Glutamatergic neuron (in vitro differentiated cells): ENCODE data around the gene SRRM3. TPM values are rescaled to one million over a fixed set of nuclear protein-coding genes. Genes with fewer than 3 reads are reported as not detected.

Source experiments
- DNase-seq: peaks from one replicate; pipeline ENCODE4 v3.0.0; 2022
- H3K27ac Mint-ChIP-seq: one replicate; pipeline ENCODE4 v1.8.0; 2020; ENCODE audit warnings: mild to moderate bottlenecking, mixed read lengths, inconsistent platforms; ENCODE audit not compliant: unreplicated experiment
- H3K27me3 Mint-ChIP-seq: one replicate; pipeline ENCODE4 v1.8.0; 2020; ENCODE audit warnings: mild to moderate bottlenecking, moderate library complexity, mixed read lengths, inconsistent platforms; ENCODE audit not compliant: unreplicated experiment
- H3K36me3 Mint-ChIP-seq: one replicate; pipeline ENCODE4 v1.8.0; 2020; ENCODE audit warnings: mild to moderate bottlenecking, mixed read lengths, inconsistent platforms; ENCODE audit not compliant: unreplicated experiment
- H3K4me1 Mint-ChIP-seq: one replicate; pipeline ENCODE4 v1.8.0; 2020; ENCODE audit warnings: mild to moderate bottlenecking, low read depth, mixed read lengths, inconsistent platforms; ENCODE audit not compliant: unreplicated experiment
- H3K4me3 Mint-ChIP-seq: one replicate; pipeline ENCODE4 v1.8.0; 2020; ENCODE audit warnings: mild to moderate bottlenecking, mixed read lengths, inconsistent platforms; ENCODE audit not compliant: unreplicated experiment
- H3K9me3 Mint-ChIP-seq: one replicate; pipeline ENCODE4 v1.8.0; 2020; ENCODE audit warnings: mild to moderate bottlenecking, moderate library complexity, mixed read lengths, inconsistent platforms; ENCODE audit not compliant: unreplicated experiment
- total RNA-seq: library from RNA; stranded (reverse); fragmentation: NEBNext Ultra II Directional; extraction: Animal tissue kit (Norgen Biotek cat#: 25700); gene quantifications from one replicate; pipeline ENCODE4 v1.2.1, GENCODE V29; 2021; ENCODE audit not compliant: unreplicated experiment
- TF ChIP-seq, protein P1 (sequence below): fragments of 200-600 bp; sonication (generic); IDR thresholded peaks from one replicate; pipeline ENCODE4 v1.5.0; 2021; ENCODE audit not compliant: partially characterized antibody, unreplicated experiment

Gene SRRM3
- total RNA-seq, 1 donor from 2014 or later, result 154 TPM

DNA sequence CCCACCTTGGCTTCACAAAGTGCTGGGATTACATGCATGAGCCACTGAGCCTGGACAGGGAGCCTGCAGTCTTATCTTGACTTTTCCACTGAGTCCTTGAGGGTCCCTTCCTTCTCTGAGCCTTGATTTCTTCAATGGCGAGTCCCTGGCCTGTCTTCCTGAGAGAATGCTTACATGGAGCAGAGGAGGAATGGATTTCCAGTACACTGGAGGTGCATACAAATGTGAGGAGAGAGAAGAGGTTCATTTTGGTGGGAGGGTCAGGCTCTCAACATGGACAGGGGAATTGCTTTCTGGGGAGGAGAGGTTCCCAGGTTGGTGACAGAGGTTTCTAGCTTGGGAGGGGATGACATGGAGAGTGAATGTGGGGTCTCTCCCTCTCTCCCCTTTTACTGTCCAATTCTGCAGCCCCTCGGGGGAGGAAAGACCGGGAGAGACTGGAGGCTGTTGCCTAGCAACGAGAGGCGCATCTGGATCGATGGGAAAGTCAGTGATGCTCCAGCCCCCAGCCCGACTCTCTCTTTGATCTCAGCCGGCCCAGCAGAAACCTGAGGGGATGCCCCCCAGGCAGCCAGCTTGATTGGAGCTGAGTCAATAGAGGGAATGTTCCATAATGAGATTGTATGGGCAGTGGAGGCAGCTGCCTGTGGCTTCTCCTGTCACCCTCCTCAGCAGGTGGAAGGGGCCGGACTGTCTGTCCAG lies 14.8 kb downstream of the SRRM3 start:
- Mint-ChIP-seq H3K4me1 (peaks cover 39% of the 10 kb centered on the region), H3K36me3 (no peaks in the 10 kb centered on the region), H3K27ac (peak overlapping the region; percentile 73), H3K27me3 (peaks cover 7% of the 10 kb centered on the region), H3K4me3 (peak overlapping the region; percentile 66), H3K9me3 (peaks cover 5% of the 10 kb centered on the region)
- TF ChIP-seq, protein P1, sequence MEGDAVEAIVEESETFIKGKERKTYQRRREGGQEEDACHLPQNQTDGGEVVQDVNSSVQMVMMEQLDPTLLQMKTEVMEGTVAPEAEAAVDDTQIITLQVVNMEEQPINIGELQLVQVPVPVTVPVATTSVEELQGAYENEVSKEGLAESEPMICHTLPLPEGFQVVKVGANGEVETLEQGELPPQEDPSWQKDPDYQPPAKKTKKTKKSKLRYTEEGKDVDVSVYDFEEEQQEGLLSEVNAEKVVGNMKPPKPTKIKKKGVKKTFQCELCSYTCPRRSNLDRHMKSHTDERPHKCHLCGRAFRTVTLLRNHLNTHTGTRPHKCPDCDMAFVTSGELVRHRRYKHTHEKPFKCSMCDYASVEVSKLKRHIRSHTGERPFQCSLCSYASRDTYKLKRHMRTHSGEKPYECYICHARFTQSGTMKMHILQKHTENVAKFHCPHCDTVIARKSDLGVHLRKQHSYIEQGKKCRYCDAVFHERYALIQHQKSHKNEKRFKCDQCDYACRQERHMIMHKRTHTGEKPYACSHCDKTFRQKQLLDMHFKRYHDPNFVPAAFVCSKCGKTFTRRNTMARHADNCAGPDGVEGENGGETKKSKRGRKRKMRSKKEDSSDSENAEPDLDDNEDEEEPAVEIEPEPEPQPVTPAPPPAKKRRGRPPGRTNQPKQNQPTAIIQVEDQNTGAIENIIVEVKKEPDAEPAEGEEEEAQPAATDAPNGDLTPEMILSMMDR, result no peak
- DNase-seq, result peak; percentile 83

DNA sequence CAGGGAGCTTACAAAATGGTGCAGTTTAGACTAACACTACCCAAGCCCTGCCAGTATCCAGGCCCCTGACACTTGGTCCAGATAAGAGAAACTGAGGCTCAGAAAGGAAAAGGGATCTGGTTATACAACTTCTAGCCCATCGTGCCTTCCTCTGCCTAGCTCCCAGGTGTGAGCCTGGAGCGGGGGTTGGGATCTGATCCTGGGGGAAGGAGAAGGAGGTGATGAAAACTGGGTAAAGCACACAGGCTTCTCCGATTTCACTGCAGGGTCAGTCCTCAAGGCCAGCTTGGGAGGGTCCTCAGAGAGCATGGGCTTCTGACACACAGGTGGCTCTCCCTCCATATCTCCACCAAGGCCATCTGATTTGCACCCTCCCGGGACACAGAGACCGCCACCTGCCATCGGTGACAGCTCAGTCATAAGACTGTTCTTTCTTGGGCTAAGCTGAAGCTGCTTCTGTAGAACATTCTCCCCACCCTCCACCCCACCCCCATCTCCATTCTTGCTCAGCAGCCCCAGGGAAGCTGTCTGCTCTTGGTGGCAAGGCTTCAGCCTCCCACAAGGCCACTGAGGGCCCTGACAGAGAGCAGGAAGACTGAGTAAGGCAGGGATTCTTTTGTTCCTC lies 16.4 kb downstream of the SRRM3 start:
- Mint-ChIP-seq H3K4me1 (peaks cover 47% of the 10 kb centered on the region), H3K27ac (peak overlapping the region; percentile 84), H3K9me3 (peaks cover 5% of the 10 kb centered on the region), H3K4me3 (peak overlapping the region; percentile 69), H3K36me3 (no peaks in the 10 kb centered on the region), H3K27me3 (peaks cover 7% of the 10 kb centered on the region)
- TF ChIP-seq, protein P1, result no peak
- no peak for DNase-seq

DNA sequence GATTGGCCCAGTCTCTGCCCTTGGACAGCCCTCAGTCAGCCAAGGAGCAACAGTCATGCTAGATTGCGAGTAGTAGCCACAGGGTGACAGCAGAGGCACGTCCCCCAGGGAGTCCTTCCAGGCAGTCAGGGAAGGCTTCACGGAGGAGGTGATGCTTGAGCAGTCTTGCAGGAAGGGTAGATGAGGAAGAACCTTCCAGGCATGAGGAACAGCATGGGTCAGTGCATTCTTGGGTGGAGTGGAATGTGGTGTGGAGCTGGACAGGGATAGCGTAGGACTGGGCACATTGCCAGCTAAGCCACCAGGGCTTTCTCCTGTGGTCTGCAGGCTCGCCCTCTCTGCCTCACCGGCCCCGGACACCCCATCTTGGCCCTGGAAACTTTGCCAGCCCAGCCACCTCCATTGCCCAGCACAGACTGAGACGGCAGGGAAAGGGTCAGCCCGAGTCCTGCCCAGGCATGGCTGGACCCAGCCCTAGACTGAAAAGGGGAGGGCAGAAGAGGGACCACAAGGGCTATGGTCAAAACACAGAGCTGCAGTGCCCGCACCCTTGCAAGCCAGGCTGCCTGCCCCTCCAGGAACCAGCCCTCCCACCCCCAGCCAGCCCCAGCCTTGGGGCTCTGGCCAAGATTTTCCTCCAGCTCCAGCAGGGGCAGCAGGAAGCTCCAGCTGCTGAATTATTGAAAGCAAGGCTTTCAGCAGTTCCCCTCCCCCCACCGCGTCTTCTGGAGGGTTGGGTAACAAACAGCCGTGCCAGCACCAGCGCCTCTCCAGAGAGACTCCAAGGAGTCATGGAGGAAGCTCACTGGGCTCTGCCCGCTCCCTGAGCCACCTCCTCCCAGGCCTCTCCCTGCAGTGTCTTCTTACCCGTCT lies 18.7 kb downstream of the SRRM3 start:
- H3K27ac Mint-ChIP-seq, result peak overlapping the region; percentile 62
- peaks cover 48% of the 10 kb centered on the region for H3K4me1 Mint-ChIP-seq
- H3K27me3 Mint-ChIP-seq, result peaks cover 7% of the 10 kb centered on the region
- H3K36me3 Mint-ChIP-seq, result no peaks in the 10 kb centered on the region
- peak overlapping the region; percentile 55 for H3K4me3 Mint-ChIP-seq
- peaks cover 2% of the 10 kb centered on the region for H3K9me3 Mint-ChIP-seq
- TF ChIP-seq, protein P1, result no peak
- DNase-seq, result peak; percentile 87

DNA sequence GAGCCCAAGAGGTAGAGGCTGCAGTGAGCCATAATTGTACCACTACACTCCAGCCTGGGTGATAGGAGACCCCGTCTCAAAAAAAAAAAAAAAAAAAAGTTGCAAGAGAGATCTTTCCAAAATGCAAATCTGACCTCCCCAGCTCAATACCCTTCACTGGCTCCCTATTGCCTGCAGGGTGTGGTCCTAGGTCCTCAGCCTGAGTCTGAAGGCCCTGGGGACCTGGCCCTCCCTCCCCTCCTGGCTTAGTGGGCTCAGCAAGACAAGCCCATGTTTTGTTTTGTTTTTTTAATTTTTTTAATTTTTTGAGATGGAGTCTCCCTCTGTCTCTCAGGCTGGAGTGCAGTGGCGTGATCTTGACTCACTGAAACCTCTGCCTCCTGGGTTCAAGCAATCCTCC lies 20.6 kb downstream of the SRRM3 start:
- no peak for DNase-seq
- peaks cover 41% of the 10 kb centered on the region for H3K4me1 Mint-ChIP-seq
- peaks cover 5% of the 10 kb centered on the region for H3K27me3 Mint-ChIP-seq
- no peak overlapping the region for H3K27ac Mint-ChIP-seq
- TF ChIP-seq, protein P1, result no peak
- peaks cover 4% of the 10 kb centered on the region for H3K9me3 Mint-ChIP-seq
- H3K4me3 Mint-ChIP-seq, result no peak overlapping the region
- H3K36me3 Mint-ChIP-seq, result peaks cover 2% of the 10 kb centered on the region
